ENCODE results near the gene TDRD15.

DNA sequence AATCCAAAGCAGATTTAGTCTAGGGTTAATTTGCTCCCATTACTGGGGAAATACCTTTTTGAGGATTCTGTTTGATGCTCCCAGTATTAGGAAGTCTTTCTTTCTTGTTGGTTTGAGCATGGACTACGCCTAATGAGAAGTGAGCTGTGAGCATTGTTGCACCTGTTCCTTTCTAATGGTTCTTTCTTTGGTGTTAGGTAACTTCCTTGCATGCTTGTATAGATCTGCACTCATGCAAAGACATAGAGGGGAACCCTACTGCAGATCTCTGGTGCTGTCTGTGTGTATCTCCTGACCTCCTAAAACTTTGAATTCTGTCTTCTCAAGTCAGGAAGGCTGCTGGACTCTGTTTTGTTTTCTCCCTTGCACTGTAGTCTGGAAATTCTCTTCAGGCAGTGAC, 12.8 kb upstream of the TDRD15 start:
- TF ChIP-seq, protein P1, sequence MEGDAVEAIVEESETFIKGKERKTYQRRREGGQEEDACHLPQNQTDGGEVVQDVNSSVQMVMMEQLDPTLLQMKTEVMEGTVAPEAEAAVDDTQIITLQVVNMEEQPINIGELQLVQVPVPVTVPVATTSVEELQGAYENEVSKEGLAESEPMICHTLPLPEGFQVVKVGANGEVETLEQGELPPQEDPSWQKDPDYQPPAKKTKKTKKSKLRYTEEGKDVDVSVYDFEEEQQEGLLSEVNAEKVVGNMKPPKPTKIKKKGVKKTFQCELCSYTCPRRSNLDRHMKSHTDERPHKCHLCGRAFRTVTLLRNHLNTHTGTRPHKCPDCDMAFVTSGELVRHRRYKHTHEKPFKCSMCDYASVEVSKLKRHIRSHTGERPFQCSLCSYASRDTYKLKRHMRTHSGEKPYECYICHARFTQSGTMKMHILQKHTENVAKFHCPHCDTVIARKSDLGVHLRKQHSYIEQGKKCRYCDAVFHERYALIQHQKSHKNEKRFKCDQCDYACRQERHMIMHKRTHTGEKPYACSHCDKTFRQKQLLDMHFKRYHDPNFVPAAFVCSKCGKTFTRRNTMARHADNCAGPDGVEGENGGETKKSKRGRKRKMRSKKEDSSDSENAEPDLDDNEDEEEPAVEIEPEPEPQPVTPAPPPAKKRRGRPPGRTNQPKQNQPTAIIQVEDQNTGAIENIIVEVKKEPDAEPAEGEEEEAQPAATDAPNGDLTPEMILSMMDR (optimal IDR thresholded peaks at IDR 0.05 in 1 of 3, IDR thresholded peaks at IDR 0.05 in 1 of 3, conservative IDR thresholded peaks at IDR 0.05 in 1 of 3; ENCODE audit: extremely low read depth in 1 of 3, insufficient read depth in 2 of 3, low read length in 3 of 3), result no peak
- no peak for TF ChIP-seq EZH2 (IDR thresholded peaks at IDR 0.05; ENCODE audit: low read length)

Measured in keratinocyte (primary cell).